NCI-H2171 treated with DMSO at 0.1 percent for 48 hours (cell line): ENCODE data around the gene RIBC2.
"Not testable (repeated sequence)": the region's sequence is repeated elsewhere in the genome, so short reads cannot be mapped to it uniquely, and the experiment has no call there.

Experiments
- DNase-seq: peaks from one replicate; lab custom pipeline; 2025; lab: John Stamatoyannopoulos, UW

The RIBC2 gene

DNA sequence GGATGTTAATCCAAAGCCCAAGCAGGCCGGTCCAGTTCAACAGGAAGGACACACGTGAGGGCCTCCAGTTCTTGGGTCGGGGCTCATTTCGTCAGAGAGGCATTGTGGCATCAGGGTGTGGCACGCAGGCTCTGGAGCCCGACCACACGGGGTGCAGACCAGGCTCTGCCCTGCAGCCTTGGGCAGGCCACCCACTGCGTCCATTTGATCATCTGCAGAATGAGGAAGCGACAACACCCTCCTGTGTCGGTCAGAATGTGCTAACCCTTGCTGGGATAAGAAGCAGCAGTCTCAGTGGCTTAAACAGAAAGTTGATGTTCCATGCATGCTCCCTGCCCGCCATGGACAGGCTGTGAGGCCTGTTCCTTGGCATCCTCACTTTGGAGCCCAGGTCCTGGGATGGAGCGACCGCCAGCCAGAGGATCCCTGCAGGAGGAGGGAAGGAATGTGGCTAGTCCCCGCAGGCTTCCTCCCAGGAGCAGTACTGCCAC is 10.8 kb downstream of the RIBC2 start:
- no peak for DNase-seq

DNA sequence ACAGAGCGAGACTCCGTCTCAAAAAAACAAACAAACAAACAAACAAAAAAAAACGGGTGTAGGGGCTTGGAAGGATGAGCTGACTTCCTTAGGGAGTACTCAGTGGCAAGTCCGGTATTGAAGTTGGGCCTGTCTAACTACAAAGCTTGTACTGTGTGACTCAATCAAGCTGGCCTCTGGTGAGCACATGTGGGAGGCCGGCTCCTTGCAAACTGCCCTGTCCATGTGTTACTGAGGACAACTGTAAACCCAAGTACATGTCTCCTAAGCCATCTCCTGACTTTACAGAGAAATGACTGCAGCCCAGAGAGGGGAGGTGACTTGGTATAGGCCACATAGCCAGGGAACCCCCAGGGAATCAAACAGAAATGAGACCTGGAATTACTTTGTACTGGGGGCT is 11.6 kb downstream of the RIBC2 start:
- no peak for DNase-seq

DNA sequence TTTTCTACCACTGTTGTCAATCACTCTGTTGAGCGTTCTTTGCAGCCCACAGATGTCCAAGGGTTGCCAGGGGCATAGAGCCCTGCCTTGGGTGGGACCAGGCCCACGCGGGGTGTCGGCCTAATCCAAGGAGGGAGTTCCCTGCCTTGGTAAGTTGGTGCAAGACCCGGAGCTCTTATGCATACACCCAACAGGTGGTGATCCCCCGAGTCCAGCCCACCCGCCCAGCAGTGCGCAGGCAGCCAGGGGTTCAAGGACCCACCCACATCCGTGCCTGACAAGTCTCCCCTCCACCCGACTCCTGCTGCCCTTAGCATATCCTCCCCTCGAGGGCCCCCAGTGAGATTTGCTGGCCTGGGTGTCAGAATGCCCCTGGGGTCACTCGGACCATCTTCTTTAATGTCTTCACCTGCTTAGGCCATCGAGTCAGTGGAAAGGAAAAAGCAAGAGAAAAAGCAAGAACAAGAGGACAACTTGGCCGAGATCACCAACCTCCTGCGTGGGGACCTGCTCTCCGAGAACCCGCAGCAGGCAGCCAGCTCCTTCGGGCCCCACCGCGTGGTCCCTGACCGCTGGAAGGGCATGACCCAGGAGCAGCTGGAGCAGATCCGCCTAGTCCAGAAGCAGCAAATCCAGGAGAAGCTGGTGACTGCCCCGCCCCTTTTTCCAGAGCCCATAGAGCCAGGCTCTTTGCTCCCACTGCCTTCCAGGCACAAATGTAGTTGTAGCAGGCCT is 12.2 kb downstream of the RIBC2 start:
- no peak for DNase-seq

DNA sequence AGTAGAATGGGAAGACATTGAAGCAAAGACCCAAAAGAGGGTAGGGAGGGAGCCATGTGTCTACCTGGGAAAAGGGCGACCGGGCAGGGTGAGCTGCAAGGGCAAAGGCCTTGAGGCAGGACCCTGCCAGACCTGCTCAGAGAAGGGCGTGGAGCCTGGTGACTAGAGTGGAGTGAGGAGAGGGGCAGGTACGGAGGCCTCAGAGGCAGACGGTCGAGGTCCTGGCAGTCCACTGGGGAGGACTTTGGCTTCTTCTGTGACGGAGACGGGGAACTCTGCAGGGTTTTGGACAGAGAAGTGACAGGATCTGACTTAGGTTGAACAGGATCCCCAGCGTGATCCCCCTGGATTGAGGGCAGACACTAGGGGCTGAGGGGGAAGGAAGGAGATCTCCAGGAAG is 12.9 kb downstream of the RIBC2 start:
- DNase-seq: no peak

DNA sequence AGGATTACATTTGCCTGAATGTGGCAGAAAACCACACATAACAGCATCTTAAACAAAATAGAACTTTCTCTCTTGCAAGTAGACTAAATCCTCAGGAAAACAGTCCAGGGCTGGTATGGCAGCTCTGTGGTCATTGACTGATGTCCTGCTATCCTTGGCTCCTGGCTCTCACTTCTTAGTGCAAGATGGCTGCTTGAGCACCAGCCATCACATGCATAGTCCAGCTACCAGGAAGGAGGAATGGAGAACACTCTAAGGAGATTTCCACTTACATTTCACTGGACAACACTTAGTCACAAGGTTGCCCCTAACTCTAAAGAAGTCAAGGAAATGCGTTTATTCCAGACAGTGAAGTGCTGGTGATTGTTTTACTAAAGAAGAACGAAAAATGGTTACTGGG is 13.6 kb downstream of the RIBC2 start:
- no peak for DNase-seq

DNA sequence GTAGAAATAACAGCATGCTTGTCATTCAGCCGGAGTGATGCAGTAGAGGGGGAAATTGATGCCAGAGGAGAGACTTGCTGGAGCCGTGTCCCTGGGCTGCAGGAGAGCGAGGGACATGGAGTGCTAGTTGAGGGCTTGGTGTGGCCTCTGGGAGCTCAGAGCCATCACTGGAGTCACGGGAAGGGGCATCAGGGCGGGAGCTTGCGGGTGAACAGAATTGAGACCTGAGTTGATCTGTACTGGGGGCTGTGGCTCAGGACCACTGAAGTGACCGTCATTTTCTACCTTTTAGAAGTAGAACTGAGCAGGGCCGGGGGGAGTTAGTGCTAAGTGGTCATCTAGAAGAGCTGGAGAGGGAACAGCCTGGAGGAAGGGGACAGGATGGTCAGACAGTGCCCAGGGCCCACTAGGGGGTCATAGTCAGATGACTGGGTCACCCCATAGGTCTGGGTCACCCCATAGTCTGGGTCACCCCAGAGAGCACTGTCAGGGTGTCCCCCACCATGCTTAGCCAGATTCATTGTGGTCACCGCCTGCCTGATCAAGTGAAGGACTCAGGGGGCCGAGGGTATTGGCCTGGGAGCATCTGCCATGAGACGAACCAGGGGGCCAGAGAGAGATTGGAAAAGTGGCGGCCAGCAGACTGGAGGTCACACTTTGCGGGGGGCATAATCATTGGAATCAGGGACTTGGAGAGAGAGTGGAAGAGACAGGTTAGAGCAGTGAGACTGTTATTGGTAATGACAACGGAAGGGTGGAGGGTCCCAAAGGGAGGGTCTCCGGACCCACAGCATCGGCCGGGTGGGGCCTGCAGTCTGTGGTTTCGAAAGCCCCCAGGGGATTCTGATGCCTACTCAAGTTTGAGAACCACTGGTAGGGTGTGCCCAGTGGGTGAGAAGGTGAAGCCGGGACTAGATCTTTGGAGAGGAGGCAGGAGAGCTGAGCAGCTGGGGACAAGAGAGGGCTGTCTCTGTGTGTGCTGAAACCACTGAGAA is 15.2 kb downstream of the RIBC2 start:
- no peak for DNase-seq

DNA sequence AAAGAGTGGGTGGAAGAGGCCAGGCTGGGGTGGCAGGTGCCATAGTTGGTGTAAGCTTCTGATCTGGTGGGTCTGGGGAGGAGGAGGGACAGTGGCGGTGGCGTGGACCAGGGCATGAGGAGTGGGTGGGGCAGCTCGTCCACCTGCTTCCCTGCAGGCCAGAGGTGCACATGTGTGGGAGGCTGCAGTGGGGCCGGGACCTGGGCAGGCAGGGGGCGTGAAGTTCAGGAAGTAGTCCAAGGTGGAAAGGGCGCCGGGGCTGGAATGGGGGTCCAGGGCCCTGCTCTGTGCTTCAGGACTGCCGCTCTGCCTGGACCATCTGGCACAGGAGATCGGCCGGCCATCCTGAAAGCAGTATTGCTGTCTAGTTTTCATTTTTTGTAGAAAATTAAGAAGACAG is 15.9 kb downstream of the RIBC2 start:
- DNase-seq: no peak

DNA sequence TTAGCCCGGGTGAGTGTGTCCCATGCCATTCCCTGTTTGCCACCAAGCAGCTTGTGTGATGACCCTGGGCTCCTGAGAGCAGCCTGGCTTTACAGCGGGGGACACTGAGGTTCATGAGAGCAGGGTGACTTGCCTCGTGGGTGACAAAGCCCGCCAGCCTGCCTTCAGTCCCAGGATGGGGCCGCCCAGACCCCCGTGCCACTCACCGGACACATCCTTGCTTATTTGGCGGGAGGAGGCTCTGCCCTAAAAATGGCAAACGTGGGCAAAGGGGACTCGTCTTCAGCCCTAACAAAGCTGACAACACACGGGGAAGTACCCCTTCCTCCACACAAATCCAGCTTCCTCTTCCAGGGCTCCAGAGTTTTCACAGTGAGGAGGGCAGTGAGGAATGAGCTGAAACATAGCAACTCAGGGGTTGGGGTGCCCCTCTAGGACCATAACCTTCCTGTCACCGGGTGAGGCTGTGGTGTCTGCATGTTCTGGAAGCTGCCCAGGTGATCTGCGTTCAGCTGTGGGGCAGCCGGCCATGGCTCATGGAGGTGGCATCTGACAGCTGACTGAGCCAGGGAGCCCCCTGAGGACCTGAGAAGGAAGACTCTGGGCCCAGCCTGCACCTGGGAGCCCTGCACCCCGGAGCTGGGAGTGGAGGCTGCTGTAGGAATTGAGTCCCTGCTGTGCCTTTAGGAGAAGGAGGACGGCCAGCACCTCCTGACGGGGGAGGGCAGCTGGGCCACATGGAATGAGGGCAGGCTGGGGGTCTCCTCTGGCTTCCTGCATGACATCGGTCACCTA is 16.7 kb downstream of the RIBC2 start:
- no peak for DNase-seq

DNA sequence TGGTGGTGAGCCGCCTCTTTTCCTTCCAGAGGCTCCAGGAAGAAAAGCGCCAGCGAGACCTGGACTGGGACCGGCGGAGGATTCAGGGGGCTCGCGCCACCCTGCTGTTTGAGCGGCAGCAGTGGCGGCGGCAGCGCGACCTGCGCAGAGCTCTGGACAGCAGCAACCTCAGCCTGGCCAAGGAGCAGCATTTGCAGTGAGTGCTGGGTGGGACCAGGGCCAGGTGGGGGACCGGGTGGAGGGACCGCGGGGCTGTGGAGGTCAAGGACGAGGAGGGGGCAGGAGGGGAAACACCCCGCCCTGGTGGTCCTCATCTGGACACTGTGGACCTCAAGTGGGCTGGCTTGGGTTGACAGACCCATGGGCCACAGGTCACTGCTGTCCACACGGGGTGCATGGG is 17.4 kb downstream of the RIBC2 start:
- DNase-seq: no peak

DNA sequence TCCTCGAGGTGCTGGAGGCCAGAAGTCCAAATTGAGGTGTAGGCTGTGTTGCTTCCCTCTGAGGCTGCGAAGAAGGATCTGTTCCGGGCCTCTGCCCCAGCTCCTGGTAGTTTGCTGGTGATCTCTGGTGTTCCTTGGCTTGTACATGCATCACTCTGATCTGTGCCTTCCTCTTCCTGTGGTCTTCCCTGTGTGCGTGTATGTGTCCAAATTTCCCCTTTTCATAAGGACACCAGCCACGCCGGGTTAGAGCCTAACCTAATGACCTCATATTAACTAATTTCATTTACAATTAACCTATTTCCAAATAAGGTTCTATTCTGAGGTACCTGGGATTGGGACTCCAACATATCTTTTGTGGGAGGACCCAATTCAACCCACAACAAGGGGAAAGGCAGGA is 21.5 kb downstream of the RIBC2 start:
- no peak for DNase-seq

DNA sequence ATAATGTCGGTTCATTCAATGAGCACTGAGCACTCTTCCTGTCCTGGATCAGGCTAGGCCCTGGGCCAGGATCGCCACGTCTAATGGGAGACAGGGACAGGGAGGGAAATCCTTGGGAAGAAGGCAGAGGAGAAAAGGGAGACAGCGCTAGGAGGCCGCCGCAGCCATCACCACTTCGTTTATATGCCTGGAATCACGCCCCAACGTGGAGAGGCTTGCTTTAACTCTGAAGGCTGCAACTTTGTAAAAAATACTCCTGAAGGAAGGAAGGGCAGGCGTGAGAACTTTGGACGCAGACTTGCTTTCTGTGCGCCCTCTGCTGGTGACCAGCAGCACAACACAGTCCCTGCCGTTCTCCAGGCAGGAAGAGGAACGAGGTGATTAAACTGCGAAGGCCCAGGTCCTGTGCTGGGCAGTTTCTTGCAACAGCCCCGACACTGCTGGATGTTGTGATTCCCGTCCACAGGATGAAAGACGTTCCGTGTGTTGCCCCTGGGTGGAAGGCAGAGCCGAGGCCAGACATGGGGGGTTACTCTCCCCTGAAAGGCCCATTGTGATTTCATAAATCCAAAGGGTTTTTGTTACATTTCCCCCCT is 22.1 kb downstream of the RIBC2 start:
- DNase-seq: peak; percentile 83

DNA sequence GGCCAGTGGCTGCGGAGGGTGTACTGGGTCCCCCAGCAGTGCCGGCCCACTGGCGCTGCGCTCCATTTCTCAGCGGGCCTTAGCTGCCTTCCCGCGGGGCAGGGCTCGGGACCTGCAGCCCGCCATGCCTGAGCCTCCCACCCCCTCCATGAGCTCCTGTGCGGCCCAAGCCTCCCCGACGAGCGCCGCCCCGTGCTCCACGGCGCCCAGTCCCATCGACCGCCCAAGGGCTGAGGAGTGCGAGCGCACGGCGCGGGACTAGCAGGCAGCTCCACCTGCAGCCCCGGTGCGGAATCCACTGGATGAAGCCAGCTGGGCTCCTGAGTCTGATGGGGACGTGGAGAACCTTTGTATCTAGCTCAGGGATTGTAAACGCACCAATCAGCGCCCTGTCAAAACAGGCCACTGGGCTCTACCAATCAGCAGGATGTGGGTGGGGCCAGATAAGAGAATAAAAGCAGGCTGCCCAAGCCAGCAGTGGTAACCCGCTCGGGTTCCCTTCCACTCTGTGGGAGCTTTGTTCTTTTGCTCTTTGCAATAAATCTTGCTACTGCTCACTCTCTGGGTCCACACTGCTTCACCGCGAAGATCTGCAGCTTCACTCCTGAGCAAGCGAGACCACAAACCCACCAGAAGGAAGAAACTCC is 23.5 kb downstream of the RIBC2 start:
- not testable (repeated sequence) for DNase-seq

DNA sequence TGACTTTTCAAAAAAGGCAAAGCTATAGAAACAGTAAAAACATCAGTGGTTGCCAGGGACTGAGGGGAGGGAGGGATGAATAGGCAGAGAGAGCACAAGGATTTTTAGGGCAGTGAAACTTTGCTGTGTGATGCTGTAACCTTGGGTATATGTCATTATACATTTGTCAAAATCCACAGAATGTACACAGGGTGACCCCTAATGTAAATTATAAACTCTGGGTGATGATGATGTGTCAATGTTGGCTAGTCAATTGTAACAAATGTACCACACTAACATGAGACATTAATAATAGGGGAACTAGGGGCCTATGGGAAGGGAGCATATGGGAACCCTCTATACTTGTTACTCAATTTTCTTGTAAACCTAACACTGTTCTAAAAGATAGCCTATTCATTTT is 24.8 kb downstream of the RIBC2 start:
- DNase-seq: no peak

DNA sequence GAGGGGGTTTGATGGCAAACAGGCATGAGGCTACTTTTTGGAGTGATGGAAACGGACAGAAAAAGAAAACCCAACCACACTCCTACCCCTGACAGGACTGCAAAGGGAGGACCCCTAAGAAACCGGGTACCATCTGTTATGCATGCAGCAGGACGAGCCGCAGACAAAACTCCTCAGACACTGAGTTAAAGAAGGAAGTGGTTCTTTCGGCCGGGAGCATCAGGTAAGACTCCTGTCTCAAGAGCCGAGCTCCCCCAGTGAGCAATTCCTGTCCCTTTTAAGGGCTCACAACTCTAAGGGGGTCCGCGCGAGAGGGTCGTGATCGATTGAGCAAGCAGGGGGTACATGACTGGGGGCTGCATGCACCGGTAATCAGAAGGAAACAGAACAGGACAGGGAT is 27.2 kb downstream of the RIBC2 start:
- DNase-seq: not testable (repeated sequence)

DNA sequence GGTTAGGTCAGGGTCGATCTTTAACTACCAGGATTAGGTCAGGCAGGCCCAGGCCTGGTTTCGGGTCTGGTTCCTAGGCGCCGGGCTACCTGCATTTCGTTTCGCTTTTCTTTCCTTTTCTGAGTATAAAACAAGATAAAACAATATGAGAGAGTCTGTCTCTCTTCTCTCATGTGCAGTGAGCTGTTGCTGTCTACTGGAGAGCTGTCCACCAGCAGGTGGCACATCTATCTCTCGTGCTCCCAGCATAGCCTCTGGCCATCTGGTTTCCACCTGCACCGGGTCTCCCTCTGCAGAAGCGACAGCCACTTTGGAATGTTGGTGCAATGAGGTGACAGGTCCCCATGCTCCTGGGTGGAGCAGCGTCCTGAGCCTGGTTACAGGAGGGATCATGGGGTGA is 27.6 kb downstream of the RIBC2 start:
- peak; percentile 88 for DNase-seq

DNA sequence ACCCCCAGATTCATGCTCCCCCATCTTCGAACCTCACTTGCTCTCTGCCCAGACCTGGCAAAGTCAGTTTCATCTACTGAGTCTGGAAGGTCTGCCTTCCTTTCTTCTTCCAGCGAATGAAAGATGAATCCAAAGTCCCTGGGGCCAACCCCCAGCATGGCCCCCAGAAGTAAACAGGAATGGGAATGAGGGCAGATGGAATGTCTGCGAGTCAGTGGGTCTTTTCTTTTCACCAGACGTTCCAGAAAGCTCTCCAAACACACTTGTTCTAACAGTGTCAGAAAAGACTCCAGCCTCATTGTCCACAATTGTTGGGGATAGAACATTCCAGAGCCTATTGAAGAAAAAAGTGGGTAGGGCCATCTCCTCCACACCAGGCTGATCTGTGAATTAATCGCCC is 28.6 kb downstream of the RIBC2 start:
- no peak for DNase-seq

DNA sequence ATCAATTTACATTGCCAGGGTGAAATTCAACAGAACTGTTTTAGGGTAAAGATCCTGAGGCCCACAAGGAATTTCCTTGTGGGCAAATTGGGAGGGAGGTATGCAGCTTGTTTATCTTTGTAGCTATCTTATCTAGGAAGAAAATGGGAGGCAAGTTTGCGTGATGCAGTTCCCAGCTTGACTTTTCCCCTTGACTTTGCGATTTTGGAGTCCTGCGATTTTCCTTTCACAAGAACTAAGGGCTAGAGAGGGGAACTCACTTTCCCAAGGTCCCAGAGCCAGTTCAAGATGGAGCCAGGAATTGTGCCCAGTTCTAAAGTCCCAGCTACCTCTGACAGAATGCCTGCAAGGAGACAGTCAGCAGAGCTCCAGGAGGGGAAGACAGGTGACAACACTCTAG is 30.7 kb downstream of the RIBC2 start:
- no peak for DNase-seq

DNA sequence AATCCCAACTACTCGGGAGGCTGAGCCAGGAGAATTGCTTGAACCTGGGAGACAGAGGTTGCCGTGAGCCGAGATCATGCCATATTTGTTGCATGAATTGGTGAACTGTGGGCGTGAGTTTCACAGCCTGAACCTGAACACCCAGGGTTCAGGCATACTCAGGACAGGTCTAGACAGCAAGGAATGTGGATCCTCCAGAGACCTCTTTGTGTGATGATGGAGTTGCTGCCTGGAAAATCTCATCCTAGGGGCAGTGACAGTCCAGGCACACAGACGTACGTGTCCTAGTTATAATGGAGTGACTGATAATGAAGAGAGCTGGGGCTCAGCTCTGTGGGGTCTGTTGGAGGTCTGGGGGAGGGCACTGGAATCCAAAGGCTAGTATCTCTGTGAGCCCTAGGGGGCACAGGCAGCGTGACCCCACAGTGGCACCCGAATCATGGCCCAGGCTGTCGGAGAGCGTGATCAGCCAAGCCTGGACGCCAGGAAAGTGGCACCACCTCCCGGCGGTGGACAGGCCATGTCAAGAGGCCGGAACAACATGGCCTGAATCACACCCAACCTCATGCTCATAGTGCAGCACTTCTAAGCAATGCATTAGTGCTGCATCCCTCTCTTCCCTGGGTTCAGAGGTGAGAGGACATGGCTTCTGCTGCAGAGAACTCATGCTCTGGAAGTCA is 31.7 kb downstream of the RIBC2 start:
- DNase-seq: no peak

DNA sequence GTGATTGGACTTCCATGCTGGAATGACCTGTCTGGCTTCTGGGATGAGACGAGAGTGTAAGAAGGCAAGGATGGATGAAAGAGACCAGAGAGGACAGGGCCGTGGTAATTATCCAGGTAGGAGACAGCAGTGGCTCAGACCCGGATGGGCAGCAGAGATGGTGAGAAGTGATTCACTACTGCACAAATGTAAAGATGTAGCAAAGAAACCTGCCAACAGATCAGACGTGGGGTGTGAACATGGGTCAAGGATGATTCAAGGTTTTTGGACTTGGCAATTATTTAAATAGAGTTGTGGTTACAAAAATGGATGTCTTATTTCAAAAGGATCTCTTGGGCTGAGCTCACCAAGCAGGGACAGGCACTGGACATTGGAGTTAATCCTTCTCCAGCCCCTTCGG is 32.7 kb downstream of the RIBC2 start:
- no peak for DNase-seq

DNA sequence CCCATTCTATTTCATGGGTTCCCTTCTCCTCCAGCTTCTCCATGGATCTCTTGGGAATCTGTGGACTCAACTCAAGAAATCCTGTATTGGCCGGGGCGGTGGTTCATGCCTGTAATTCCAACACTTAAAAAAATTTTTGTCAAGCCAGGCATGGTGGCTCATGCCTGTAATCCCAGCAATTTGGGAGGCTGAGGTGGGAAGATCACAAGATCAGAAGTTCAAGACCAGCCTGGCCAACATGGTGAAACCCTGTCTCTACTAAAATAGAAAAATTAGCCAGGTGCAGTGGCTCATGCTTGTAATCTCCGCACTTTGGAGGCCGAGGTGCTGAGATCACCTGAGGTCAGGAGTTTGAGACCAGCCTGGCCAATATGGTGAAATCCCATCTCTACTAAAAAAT is 34.1 kb downstream of the RIBC2 start:
- not testable (repeated sequence) for DNase-seq

DNA sequence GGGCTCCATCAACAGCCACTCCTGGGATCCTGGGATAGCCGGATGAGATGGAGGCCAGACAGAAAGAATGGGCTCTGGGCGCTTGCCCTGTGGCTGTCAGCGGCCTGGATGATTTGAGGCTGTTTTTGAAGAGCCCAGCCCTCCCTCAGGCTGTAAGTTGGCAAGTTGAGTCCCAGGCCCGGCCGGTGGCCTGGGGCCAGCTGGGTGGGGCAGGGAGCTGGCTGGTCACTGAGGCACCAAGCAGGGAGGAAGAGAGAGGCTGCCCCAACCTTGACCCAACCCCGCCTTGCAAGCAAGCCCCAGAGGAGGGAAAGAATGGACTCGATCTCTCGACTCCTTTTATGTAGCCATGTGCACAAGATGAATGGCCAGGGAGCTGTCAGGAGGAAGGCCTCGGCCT is 34.9 kb downstream of the RIBC2 start:
- DNase-seq: no peak
